COR-L47 (cell line): ENCODE results near the gene TUBB3.

ENCODE experiments used
- DNase-seq: peaks from one replicate; lab custom pipeline; 2025; lab: John Stamatoyannopoulos, UW

Gene TUBB3

DNA sequence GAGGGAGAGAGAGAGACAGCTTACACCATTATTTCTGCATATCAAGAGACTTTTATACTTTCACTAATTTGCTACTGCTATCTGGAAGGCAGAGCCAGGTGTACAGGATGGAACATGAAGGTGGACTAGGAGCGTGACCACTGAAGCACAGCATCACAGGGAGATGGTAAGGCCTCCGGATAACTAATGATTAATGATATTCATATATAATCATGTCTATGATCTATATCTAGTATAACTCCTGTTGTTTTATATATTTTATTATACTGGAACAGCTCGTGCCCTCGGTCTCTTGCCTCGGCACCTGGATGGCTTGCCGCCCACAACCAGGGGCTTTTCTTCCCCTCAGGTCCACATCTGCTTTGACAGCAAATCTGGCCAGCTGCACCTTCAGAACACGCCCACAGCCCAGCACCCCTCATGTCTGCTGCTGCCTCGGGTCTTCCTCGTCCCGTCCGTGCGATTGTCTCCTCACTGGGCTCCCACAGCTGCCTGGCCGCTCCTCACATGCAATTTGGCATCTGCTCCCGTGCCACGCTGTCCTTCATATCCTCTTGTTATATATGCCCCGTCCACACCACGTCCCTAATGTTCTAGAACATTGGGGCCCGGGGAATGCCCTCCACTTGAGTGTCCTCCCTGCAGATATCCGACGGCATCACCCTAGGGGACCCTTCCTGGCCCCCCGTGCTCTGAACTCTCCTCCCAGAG is 15.2 kb downstream of the TUBB3 start:
- DNase-seq = no peak

DNA sequence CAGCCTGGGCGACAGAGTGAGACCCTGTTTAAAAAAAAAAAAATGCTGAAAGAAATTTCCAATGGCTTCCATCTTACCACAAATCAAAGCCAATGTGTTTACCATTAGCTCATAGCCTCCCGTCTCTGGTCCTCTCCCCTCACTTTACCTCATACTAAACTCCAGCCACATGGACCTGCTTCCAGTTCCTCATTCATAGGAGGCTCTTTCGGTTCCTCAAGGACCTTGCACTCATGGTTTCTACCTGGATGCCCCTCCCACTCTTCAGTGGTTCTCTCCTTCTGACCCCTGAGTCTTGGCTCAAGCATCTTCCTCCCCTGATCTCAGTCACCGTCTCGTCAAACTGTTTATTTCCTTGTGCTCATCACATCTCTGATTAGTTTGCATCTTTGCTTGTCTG is 21.6 kb downstream of the TUBB3 start:
- no peak for DNase-seq

DNA sequence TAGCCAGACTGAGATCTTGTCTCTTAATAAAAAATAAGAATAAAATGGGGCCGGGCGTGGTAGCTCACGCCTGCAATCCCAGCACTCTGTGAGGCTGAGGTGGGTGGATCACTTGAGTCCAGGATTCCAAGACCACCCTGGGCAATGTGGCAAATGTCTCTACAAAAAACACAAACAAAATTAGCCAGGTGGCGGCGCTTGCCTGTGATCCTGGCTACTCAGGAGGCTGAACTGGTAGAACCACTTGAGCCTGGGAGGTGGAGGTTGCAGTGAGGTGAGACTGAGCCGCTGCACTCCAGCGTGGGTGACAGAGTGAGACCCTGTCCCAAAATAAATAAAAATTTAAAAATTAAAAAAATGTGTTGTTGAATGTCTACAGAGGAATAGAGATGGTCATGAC is 22.5 kb downstream of the TUBB3 start:
- DNase-seq = no peak

DNA sequence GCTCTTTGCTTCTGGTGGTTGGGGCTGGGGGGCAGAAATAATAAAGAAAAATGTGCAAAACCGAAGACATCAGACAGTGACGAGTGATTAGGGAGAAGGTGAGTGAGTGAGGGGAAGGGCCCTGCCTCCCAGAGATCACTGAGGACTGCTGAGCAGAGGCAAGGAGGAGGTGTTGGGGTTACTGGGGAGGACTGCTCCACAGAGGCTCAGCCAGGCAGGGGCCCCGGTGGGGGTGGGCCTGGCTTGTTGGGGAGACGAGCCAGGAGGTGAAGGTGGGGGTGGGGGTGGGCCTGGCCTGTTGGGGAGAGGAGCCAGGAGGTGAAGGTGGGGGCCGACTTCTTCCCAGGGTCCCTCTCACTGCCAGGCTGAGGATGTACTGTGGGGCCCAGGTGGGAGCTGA is 23.4 kb downstream of the TUBB3 start:
- no peak for DNase-seq

DNA sequence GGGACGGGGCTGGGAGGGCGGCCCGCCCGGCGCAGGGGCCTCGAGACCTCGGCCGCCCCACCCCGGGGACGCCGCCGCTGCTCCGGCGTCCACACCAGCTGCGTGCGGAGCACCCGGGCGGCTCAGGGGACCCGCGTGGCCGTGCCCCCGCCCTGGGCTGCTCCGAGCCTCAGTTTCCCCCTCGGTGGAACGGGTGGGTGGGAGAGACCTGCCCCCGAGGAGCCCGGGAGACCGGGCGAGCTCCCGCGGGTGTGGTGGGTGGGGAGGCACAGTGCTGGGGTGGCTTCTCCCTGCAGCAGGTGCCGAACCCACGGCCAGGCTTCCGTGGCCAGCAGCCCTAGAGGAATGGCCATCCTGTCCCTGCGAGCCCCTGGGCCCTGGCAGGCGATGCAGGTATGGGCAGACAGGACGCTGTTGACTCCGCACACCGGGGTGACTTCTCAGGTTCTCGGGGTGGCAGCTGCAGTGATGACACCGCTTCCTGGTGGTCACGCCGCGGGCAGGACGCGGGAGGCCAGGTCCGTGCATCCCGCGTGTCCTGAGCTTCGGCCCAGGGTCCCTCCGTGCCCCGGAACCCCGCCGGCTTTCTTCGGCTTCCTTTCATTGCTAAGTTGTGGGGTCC is 26.1 kb downstream of the TUBB3 start:
- DNase-seq = no peak

DNA sequence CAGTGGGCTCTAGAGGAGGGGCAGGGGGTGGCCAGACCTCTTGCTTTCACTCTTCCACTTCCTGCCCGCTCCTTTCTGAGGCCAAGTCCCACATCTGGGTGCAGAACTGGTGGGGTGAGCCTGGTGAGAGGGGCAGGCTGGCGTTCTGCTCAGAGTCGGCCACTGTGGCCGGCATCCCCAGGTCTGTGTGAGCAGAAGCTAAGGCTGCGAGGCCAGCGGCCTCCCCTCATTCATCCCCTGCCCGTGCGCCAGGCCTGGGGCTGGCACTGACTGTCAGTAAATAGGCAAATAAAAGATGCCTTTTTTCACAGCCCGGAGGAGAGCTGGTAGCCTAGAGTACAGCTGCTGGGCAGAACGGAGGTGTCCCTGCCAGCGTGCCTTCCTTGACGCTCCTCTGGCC is 26.6 kb downstream of the TUBB3 start:
- no peak for DNase-seq

DNA sequence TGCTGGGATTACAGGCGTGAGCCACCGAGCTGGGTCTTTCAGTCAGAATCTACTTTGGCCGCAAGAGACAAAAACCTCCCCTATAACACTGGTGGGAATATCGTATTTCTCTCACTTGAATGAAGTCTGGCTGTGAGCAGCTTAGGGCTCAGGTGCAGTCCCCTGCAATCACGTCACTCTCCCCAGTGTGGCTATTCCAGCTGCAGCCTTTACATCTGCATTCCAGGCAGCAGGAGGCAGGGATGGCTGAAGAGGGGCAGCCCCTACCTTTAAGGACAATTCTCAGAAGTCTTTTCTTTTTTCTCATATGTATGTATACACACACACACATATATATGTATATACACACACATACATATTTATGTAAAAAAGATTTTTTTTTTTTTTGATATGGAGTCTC is 28.4 kb downstream of the TUBB3 start:
- no peak for DNase-seq

DNA sequence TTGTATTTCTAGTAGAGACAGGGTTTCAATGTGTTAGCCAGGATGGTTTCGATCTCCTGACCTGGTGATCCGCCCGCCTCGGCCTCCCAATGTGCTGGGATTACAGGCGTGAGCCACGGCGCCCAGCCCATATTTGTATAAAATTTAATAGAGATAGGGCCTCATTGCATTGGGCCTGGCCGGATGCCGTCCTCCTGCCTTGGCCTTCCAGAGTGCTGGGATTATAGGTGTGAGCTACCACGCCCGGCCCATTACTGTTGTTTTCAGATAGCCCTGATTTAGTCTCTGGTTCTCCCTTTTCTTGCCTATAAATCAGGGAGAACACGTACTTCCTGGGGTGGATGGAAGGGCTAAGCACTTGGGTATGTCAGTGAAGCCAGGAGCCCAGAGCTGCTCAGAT is 28.9 kb downstream of the TUBB3 start:
- DNase-seq = no peak

DNA sequence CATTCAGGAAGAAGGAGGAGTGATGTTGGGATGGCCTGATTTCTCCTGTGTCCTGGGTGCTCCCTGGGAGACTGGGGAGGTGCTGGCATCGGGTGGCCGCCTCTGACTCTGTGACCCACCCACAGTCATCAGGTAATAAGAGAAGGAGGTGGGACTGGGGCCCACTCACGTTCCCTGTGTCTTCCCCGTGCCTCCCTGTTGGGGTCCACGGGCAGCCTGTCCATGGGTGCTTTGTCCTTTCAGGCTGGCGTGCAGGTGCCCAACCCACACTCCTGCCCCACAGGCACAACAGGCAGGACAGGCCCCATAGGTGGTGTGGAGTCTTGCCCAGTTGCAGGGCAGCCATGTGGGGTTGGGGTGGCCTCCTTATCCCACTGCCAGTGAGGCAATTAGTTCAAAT is 29.4 kb downstream of the TUBB3 start:
- no peak for DNase-seq

DNA sequence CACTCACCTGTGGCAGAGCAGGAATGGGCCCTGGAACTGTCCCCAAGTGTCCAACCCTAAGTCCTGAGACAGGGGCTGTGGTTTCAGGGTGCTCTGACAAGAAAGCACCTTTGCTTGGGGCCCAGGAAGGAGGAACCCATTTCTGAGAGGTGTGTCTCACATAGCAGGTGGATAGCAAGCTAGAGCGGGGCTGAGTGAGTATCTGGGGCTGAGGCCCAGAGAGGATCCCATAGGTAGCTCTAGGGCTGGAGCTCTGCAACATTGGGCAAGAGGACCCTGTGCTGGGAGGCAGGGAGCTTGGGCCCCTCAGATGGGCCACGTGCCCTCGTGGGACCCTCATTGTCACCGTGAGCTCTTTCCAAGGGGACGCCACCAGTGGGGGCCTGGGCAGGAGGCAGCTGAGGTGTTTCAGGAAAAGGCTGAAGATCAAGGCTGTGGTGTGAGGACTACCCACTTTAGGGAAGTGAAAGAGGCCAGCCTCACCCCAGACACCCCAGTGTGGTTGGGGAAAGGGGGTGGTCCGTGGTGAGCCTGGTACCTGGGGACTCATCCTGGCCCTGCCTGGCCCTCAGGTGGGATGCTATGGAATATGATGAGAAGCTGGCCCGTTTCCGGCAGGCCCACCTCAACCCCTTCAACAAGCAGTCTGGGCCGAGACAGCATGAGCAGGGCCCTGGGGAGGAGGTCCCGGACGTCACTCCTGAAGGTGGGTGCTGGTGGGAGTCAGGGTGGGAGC is 30.7 kb downstream of the TUBB3 start:
- DNase-seq = no peak

DNA sequence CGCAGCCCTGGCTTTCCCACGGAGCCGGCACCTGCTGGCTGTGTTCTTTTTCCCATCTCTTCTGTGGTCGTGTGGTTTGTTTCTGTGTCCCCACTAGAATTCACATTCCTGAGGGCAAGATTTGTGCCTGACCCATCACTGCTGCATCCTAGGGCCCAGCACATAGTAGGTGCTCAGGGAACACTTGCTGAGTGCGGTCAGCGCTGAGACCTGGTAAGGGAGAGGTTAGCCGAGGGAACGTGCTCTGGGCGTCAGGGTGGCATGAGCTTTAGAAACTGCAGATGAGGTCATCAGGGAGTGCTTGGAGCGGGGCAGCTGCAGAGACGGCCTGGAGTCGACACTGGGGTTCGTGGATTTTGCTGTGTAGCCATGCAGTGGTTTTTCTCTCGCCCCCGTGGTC is 31.3 kb downstream of the TUBB3 start:
- no peak for DNase-seq

DNA sequence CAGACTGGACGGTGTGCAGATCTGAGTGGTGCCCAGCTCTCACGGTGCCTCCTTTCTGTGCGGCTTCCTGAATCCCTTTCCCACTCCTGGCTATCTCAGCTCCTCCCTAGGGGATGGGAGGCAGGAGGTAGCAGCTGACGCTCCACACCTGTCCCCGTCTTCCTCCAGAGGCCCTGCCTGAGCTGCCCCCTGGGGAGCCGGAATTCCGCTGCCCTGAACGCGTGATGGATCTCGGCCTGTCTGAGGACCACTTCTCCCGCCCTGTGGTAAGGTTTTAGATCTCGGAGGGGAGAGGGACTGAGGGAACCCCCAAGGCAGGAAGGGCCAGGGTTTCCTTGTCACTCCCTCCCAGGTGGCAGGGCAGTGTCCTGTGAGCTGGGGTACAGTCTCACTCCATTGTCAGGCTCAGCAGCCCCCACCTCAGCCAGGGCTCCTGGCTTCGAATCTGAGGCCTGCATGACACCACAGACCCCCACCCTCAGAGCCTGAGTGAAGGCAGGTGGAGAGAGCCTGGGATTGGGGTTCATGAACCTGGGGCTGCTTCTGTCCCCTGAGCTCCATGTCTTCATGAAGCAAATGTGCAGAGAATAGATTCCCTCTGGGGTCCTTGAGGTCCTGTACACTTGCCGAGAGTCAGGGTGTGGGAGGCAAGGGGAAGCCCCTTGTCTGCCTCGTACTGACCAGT is 32.0 kb downstream of the TUBB3 start:
- DNase-seq = no peak

DNA sequence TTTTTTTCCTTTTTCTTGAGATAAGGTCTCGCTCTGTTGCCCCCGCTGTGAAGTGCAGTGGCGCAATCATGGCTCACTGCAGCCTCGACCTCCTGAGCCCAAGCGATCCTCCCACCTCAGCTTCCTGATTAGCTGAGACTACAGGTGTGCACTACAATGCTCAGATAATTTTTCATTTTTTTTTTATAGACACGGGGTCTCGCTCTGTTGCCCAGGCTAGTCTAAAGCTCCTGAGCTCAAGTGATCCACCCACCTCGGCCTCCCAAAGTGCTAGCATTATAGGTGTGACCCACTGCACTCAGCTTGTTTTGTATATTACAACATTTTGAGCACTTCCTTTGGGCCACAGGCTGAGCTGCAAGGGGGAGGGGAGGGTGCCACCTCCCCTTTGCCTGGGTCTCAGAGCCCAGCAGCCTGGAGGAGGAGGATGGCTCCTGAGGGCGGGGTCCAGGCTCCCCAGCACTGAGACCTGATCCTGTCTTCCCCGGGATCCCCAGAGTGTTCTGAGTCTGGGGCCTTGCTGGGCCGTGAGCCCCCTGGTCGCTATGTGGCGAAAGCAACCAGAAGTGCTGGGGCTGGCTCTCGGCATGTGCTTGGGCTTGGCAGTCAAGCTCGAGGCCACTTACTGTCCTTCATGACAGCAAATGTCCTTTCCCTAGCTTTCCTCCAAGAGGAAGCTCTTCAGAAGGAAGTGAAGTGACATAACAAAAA is 33.5 kb downstream of the TUBB3 start:
- DNase-seq = no peak

DNA sequence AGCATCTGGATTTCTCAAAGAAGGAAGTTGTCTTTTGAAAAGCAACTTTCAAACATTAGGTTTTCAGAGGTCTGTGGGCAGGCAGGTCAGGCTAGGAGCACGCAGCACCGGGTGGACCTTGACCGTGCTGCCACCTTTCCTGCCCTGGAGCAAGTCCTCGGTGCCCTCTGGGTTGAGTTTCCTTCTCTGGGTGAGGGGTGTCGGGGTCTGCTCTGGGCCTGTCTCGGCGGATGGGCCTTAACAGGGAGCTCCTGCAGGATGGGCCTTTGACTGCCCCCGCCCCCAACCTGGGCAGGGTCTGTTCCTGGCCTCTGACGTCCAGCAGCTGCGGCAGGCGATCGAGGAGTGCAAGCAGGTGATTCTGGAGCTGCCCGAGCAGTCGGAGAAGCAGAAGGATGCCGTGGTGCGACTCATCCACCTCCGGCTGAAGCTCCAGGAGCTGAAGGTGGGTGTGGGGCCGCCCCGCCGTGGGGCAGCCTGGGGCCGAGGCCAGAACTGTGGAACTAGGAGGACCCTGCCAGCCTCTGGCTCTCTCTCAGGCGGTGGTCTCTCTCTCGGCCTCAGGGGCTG is 34.2 kb downstream of the TUBB3 start:
- DNase-seq = no peak

DNA sequence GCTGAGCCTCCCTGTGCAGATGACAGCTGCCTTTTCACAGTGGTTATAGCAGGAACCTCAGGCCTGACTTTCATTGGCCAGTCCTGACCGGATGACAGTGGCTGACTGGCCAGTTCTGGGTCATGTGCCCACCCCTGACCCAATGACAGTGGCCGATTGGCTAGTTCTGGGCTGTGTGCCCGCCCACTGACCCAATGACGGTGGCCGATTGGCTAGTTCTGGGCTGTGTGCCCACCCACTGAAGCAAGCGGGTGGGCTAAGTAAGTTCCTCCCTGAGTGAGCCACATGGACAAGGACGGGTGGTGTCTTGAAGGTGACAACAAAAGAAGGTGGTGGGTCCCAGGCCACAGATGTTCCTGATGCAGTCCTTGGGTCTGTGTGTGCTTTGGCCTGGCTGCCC is 34.9 kb downstream of the TUBB3 start:
- DNase-seq = no peak

DNA sequence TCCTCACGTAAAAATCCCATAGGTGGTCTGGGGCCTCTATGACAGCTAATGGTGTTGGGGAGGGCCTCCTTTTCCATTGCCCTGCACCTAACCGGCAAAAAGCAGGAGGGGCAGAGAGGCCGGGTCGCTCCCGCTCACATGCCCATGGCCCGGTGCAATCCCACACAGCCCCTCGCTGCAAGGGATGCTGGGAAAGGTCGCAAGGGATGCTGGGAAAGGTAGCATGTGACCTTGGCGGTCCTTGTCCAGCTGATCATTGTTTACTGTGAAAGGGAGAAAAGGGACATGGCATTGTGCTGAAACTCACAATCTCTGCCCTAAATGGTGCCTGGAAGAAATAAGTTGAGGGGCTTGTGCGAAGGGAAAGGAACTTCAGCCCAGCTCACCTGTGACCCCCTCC is 35.5 kb downstream of the TUBB3 start:
- DNase-seq = no peak

DNA sequence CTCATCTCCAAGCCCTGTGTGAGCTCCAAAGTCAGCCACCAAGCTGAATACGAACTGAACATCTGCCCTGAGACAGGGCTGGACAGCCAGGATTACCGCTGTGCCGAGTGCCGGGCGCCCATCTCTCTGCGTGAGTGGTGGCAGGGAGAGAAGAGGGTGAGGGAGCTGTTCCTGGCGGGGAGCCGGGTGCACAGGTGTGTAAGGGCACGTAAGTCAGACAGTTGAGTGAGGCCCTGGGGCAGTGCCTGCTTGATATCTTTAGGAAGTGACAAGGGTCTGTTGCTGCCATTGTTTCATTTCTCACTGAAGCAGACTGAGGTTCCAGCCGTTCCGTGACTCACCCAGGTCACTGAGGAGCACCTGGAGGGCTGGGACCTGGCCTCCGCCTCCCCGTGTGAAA is 37.8 kb downstream of the TUBB3 start:
- DNase-seq = no peak

DNA sequence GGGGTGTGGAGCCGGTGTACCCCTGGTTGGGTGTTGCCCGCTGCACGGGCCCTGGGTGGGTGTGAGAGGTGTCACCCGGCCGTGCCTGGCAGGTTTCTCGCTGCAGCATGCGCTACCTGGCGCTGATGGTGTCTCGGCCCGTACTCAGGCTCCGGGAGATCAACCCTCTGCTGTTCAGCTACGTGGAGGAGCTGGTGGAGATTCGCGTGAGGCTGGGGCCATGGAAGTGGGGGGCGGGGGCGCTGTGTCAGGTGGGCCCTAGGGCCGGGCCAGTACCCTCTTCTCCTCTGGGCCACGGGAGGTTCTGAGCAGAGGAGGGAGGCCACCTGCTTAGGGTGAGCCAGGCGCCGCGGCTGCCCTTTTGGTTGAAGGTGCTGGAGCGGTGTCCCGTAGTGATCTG is 38.8 kb downstream of the TUBB3 start:
- DNase-seq = no peak

DNA sequence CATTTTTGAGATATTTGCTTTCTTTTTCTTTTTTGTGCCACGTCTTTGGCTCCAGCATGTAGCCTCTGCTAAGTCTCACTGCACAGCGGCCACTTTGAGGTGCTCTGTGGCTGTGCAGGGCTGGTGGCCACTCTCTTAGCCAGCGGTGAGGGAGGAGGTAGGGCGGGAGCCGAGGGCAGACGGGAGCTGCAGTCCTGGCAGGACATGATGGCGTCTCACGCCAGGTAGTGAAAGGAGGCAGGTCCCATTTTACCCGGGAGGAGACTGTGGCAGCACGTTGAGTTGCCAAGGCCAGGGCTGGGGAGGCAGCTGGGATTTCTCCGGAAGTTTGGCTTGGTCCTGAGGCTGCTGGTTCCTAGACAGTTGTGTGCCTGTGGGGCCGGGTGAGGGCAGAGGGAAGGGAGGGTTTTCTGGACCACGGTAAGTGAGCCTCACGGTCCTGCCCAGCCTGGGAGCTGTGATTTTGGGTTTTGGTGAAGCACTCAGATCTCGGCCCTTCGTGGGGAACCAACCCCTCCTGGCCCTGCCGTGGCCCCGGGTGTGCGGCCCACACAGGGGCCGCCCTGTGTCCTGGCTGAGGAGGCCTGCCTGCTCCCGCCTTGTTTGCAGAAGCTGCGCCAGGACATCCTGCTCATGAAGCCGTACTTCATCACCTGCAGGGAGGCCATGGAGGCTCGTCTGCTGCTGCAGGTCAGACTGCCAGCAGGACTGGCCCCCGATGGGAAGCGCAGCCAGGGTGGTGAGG is 39.8 kb downstream of the TUBB3 start:
- no peak for DNase-seq

DNA sequence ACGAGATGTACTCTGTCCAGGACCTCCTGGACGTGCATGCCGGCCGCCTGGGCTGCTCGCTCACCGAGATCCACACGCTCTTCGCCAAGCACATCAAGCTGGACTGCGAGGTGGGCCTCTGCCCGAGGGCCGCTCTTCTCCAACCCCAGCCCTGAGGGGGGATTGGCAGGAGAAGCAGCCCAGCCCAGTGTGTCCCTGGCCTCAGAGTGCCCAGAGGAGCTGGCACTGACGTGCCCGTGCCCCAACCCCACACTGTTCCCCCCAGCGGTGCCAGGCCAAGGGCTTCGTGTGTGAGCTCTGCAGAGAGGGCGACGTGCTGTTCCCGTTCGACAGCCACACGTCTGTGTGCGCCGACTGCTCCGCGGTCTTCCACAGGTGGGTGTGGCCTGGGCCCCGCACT is 41.1 kb downstream of the TUBB3 start:
- DNase-seq = no peak
